NT2/D1 (cell line): ENCODE results near the gene SLC25A14.

Experiments
- DNase-seq: peaks from one replicate; pipeline ENCODE4 v3.0.0-alpha.2; 2011; ENCODE audit warnings: low read depth, low spot score
- H3K27me3 ChIP-seq: 2 replicates; pipeline ENCODE4 v1.6.0; 2011; ENCODE audit warnings: mild to moderate bottlenecking; ENCODE audit not compliant: insufficient read length, insufficient read depth
- H3K36me3 ChIP-seq: 2 replicates; pipeline ENCODE4 v1.6.1; 2011; ENCODE audit warnings: mild to moderate bottlenecking, low read length, mixed read lengths; ENCODE audit not compliant: insufficient read depth, insufficient read length
- H3K4me1 ChIP-seq: 2 replicates; pipeline ENCODE4 v1.5.1; 2011; ENCODE audit not compliant: insufficient read depth, insufficient read length
- H3K4me3 ChIP-seq: 2 replicates; pipeline ENCODE4 v1.5.1; 2011; ENCODE audit warnings: low read depth; ENCODE audit not compliant: insufficient read length
- H3K9ac ChIP-seq: 2 replicates; pipeline ENCODE4 v1.6.0; 2011; ENCODE audit warnings: low read depth; ENCODE audit not compliant: insufficient read length
- H3K9me3 ChIP-seq: 2 replicates; pipeline ENCODE4 v1.5.1; 2011; ENCODE audit warnings: mild to moderate bottlenecking, low read length; ENCODE audit not compliant: insufficient read depth
- SUZ12 ChIP-seq: IDR thresholded peaks from 2 replicates; pipeline ENCODE4 v1.6.1; 2011; ENCODE audit not compliant: insufficient read length, insufficient read depth; ENCODE audit errors: extremely low read depth
- YY1 ChIP-seq: IDR thresholded peaks from 2 replicates; pipeline ENCODE4 v1.6.1; 2011; ENCODE audit not compliant: insufficient read length, insufficient read depth
- ZNF274 ChIP-seq: IDR thresholded peaks from 2 replicates; pipeline ENCODE4 v1.6.1; 2011; ENCODE audit warnings: mild to moderate bottlenecking, low read depth, low read length

Gene SLC25A14, protein sequence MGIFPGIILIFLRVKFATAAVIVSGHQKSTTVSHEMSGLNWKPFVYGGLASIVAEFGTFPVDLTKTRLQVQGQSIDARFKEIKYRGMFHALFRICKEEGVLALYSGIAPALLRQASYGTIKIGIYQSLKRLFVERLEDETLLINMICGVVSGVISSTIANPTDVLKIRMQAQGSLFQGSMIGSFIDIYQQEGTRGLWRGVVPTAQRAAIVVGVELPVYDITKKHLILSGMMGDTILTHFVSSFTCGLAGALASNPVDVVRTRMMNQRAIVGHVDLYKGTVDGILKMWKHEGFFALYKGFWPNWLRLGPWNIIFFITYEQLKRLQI

DNA sequence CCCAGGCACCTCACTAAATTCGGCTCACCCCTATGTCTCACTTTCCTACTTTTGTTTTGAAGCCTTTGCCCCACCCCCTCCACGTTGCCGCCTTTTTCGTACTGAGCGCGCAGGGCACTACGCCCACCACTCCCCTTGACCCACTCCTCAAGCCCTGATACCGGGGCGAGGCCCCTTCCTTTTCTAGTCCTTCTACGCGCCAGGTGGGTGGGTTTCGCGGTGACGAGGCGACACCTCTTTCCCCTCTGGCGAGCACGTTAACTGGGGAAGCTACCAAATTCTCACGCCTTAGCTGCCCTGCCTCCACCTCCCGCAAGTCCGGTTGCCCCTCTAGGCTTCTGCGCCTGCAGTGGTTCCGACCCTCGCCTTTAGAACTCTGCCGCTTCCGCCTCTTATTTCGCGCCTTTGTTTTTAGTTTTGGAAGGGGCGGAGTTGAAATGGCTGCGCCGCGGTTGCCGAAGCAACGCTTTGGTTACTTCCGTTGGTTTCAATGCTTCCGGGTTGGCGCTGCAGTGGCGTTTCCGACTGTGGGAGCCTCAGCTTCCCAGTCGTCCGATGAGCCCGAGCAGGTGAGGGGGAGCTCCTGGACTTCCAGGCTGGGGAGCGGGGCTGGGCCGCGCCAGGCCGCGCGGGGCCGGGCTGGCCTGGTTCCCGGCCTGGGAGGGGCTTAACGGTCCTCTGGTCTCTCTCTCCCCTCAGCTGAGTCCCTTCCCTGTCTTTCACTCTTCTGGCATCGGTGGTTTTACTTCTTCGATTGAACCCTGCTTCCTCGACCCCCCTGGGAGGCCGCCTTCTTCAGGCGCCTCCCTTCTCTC lies at the start of gene SLC25A14:
SLC25A14 (plus strand) TSS at position 512 of the 815 bp plus-strand sequence. CDS start 360 bp downstream, outside the sequence.
- DNase-seq = peak; percentile 36
- Histone ChIP-seq H3K9ac (no peak within 1 kb of the TSS), H3K36me3 (no peaks in the 10 kb centered on the region), H3K4me1 (no peaks in the 10 kb centered on the region), H3K9me3 (no peaks in the 10 kb centered on the region), H3K27me3 (no peaks in the 10 kb centered on the region), H3K4me3 (peak within 1 kb of the TSS; percentile 50)
- TF ChIP-seq ZNF274 (no peak), SUZ12 (no peak), YY1 (no peak)

DNA sequence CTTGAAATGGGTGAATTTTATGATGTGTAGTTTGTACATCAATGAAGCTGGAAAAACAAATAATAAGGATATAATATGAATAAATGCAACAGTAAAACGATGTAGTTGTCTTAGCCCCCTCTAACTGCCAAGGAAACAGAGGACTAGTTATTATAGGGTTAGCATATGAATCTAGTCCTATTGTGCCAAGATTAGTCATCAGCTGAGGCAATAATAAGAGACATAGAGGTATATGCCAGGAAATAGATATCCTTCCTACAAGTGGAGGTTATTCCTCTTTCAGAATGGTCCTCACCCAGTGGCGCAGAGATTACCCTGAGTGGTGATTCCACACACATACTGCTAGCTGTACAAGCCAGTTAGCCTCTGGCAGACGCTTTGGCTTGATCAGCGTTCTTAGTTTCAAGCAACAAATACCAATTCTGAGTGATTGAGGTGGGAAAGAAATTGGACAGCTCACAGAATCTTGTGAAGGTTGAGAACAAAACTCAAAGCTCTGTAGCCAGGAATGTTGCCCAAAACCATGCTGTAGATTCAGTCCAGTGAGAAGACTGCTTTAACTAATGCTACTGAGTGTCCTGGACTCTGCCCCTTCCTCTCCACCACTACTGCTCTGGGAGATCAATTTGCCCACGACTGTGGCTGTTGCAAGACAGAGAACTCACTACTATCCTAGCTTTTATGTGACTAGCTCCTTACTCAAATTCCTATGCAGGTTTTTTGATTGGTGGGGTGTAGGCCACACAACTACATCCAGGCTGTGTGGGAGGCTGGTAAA lies 44.0 kb upstream of the SLC25A14 start:
- H3K36me3 ChIP-seq = no peaks in the 10 kb centered on the region
- H3K9ac ChIP-seq = no peak overlapping the region
- TF ChIP-seq SUZ12 = no peak
- TF ChIP-seq ZNF274 = no peak
- no peak for TF ChIP-seq YY1
- H3K27me3 ChIP-seq = no peaks in the 10 kb centered on the region
- no peaks in the 10 kb centered on the region for H3K4me1 ChIP-seq
- no peak overlapping the region for H3K4me3 ChIP-seq
- no peak for DNase-seq
- no peaks in the 10 kb centered on the region; the same call in 1 of the 2 replicates for H3K9me3 ChIP-seq

DNA sequence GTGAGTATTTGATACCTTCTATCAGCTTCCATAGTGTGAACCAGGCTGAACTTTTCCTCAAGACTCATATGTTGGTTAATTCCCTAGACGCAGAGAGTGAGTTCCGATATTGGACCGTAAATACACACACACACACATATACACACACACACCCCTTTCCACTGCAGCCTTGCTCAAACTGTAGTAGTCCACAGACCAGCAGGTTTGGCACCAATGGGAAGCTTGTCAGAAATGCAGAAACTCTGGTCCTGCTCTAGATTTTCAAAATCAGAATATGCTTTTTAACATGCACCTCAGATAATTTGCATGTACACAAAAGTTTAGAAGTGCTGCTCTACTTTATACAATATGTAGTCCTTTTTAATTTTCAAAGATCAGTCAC lies 43.4 kb upstream of the SLC25A14 start:
- no peaks in the 10 kb centered on the region for H3K4me1 ChIP-seq
- no peak for DNase-seq
- H3K9ac ChIP-seq = no peak overlapping the region
- TF ChIP-seq YY1 = no peak
- TF ChIP-seq SUZ12 = no peak
- TF ChIP-seq ZNF274 = no peak
- H3K27me3 ChIP-seq = no peaks in the 10 kb centered on the region
- no peak overlapping the region for H3K4me3 ChIP-seq
- H3K36me3 ChIP-seq = no peaks in the 10 kb centered on the region
- no peaks in the 10 kb centered on the region for H3K9me3 ChIP-seq

DNA sequence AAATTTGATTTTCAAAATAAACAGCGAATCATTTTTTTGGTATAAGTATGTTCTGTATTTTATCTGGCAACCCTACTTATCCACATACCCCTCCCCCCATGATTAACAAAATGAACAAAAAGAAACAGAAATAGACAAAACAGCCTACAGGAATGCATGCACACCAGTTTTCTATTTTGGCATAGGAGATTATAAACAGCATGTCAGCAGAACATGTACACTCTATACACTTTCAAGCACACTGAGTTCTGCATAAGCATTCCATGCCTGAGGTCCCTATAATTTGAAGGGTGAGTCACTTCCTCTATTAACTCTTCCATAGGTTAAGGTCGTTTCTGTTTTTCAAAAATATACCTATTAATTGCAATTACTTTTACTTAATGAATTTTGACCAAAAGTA lies 43.0 kb upstream of the SLC25A14 start:
- Histone ChIP-seq H3K4me3 (no peak overlapping the region), H3K4me1 (no peaks in the 10 kb centered on the region), H3K9me3 (no peaks in the 10 kb centered on the region), H3K36me3 (no peaks in the 10 kb centered on the region), H3K27me3 (no peaks in the 10 kb centered on the region), H3K9ac (no peak overlapping the region)
- TF ChIP-seq SUZ12 (no peak), YY1 (no peak), ZNF274 (no peak)
- no peak for DNase-seq

DNA sequence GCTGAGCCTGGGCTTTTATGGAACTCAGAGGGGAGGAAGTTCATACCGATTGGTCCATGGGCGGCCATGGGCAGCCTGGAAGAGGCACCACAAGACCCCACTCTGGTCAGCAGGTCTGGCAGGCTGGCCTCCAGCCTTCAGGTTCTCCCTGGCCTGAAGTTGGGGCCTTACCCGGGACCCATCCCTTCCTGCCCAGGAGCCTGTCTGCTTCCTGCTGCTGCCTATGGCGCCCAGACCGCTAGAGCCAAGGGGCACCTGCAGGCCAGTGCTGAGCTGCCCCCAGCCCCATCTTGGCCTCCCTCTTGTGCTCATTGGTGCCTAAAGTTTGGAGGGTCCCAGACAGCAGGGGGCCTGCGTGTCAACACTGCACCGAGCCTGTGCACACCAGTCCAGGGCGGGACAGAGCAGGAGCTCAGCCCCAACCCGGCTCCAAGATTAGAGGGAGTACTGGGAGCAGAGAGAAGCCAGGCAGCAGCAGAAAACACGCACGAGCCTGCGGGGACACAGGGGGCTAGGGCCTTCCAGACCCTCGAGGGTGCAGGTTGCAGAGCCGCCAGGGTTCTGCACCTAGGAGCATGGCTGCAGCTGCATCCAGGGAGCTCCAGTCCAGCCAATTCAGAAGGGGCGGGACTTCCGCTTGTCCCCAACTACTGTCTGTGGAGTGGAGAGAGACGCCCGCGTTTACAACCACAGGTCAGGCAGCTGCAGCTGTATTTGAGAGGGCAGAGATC lies 40.3 kb upstream of the SLC25A14 start:
- no peak overlapping the region for H3K4me3 ChIP-seq
- TF ChIP-seq ZNF274 (no peak), SUZ12 (no peak), YY1 (no peak)
- H3K9ac ChIP-seq = no peak overlapping the region
- no peaks in the 10 kb centered on the region for H3K9me3 ChIP-seq
- H3K4me1 ChIP-seq = no peaks in the 10 kb centered on the region
- H3K27me3 ChIP-seq = no peaks in the 10 kb centered on the region
- no peak for DNase-seq
- H3K36me3 ChIP-seq = no peaks in the 10 kb centered on the region

DNA sequence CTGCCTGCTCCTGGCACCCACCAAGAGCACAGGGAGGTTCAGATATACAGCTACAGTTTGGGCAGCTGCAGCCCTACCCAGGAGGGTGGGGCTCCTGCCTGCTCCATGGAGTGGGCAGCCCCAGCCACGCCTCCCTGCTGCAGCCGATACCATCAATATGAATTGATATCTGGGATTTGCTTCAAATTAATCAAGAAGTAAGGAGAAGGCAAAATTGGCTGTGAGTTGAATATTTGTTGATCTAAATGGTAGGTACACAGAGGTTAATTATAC lies 39.8 kb upstream of the SLC25A14 start:
- H3K9ac ChIP-seq = no peak overlapping the region
- no peaks in the 10 kb centered on the region for H3K27me3 ChIP-seq
- no peak overlapping the region for H3K4me3 ChIP-seq
- no peaks in the 10 kb centered on the region for H3K36me3 ChIP-seq
- no peak for TF ChIP-seq ZNF274
- no peaks in the 10 kb centered on the region for H3K4me1 ChIP-seq
- no peak for DNase-seq
- no peaks in the 10 kb centered on the region for H3K9me3 ChIP-seq

DNA sequence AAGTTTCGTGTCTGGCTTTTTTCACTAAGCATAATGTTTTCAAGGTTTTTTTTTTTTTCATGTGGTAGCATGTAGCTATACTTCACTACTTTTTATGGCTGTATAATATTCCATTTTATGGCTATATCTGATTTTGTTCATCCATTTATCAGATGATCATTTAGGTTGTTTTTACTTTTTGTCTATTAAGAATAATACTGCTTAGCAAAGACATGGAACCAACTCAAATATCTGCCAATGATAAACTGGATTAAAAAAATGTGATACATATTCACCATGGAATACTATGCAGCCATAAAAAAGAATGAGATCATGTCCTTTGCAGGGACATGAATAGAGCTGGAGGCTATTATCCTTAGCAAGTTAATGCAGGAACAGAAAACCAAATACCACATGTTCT lies 38.3 kb upstream of the SLC25A14 start:
- H3K27me3 ChIP-seq = no peaks in the 10 kb centered on the region
- no peak overlapping the region for H3K4me3 ChIP-seq
- H3K4me1 ChIP-seq = no peaks in the 10 kb centered on the region
- no peak for DNase-seq
- TF ChIP-seq SUZ12 (no peak), YY1 (no peak)
- no peaks in the 10 kb centered on the region for H3K36me3 ChIP-seq
- H3K9ac ChIP-seq = no peak overlapping the region
- no peaks in the 10 kb centered on the region for H3K9me3 ChIP-seq
